Left ventricle myocardium inferior (tissue), 1 donor: ENCODE measurements around the gene FOCAD. TPM values are rescaled to one million over a fixed set of nuclear protein-coding genes. Genes with fewer than 3 reads are reported as not detected.

ENCODE experiments used
- DNase-seq: peaks from one replicate; pipeline ENCODE4 v3.0.0-alpha.2; 2020
- H3K27ac ChIP-seq: fragments of 200-600 bp; replicated peaks from 2 replicates; pipeline ENCODE4 v1.8.0; 2021
- H3K27me3 ChIP-seq: fragments of 200-600 bp; 2 replicates; pipeline ENCODE4 v1.8.0; 2021; ENCODE audit warnings: low read depth
- H3K36me3 ChIP-seq: fragments of 200-600 bp; 2 replicates; pipeline ENCODE4 v1.8.0; 2021
- H3K4me1 ChIP-seq: fragments of 200-600 bp; 2 replicates; pipeline ENCODE4 v1.8.0; 2021
- H3K4me3 ChIP-seq: fragments of 200-600 bp; 2 replicates; pipeline ENCODE4 v1.8.0; 2021; ENCODE audit warnings: mild to moderate bottlenecking, moderate library complexity
- H3K9me3 ChIP-seq: fragments of 200-600 bp; replicated peaks from 2 replicates; pipeline ENCODE4 v1.8.0; 2021
- CTCF ChIP-seq: fragments of 200-600 bp; IDR thresholded peaks from 2 replicates; pipeline ENCODE4 v1.8.0; 2021; ENCODE audit warnings: antibody characterized with exemption, mild to moderate bottlenecking, borderline replicate concordance
- intact Hi-C: fragments of 100-400 bp; cut with micrococcal nuclease; formaldehyde crosslinking; loops from one replicate; pipeline ENCODE4 v1.11.0; 2022
- long read RNA-seq: library from polyadenylated mRNA; unstranded; transcript quantifications from one replicate; pipeline ENCODE4 v2.0.0, GENCODE V29; 2021
- total RNA-seq: library from RNA; stranded (reverse); fragmentation: NEBNext Ultra II Directional; extraction: Animal tissue kit (Norgen Biotek cat#: 25700); gene quantifications from one replicate; pipeline ENCODE4 v1.2.1, GENCODE V29; 2021
- donor health status: DM: no; HTN: yes; CAD: no; lungs with severe emphysema.

The FOCAD gene
- total RNA-seq, result 29.0 TPM
- long read RNA-seq, full-length matches to known transcripts, result 3 of 107 reads
- long read RNA-seq, partial matches to known transcripts, result 77 of 107 reads
- long read RNA-seq, other reads (novel, unspliced or antisense), result 27 of 107 reads

- no peaks in the 10 kb centered on the region for H3K36me3 ChIP-seq
- TF ChIP-seq CTCF, result peak; percentile 13
- no peaks in the 10 kb centered on the region for H3K9me3 ChIP-seq
- DNase-seq, result peak; percentile 96
- peak within 1 kb of the TSS; percentile 96 for H3K27ac ChIP-seq
- H3K4me1 ChIP-seq, result peaks cover 63% of the 10 kb centered on the region
- peak within 1 kb of the TSS; percentile 91 for H3K4me3 ChIP-seq
- intact Hi-C loops, result no loop called here
- H3K27me3 ChIP-seq, result no peaks in the 10 kb centered on the region
Observed at GRCh38 chr9:20684035-20684874, at the start of gene FOCAD. Gene FOCAD, plus strand, starts transcription at chr9:20684259. Its CDS starts 31,095 bp downstream, at chr9:20715354.

GRCh38 chr9:20634895-20635294 is 49.2 kb upstream of the FOCAD start:
- H3K4me1 ChIP-seq, result no peaks in the 10 kb centered on the region
- no peaks in the 10 kb centered on the region for H3K27me3 ChIP-seq
- H3K36me3 ChIP-seq, result no peaks in the 10 kb centered on the region
- no peak for DNase-seq
- no peak overlapping the region for H3K27ac ChIP-seq
- no peaks in the 10 kb centered on the region for H3K9me3 ChIP-seq
- no peak for TF ChIP-seq CTCF
- H3K4me3 ChIP-seq, result no peak overlapping the region
- intact Hi-C loops, result no loop called here

- H3K27me3 ChIP-seq, result no peaks in the 10 kb centered on the region
- H3K9me3 ChIP-seq, result no peaks in the 10 kb centered on the region
- peaks cover 5% of the 10 kb centered on the region for H3K4me1 ChIP-seq
- no peak overlapping the region for H3K4me3 ChIP-seq
- no peak for DNase-seq
- TF ChIP-seq CTCF, result no peak
- no peak overlapping the region for H3K27ac ChIP-seq
- intact Hi-C loops, result no loop called here
- H3K36me3 ChIP-seq, result no peaks in the 10 kb centered on the region
Observed at GRCh38 chr9:20636888-20637440, 47.1 kb upstream of the FOCAD start.

- no peaks in the 10 kb centered on the region for H3K27me3 ChIP-seq
- H3K36me3 ChIP-seq, result no peaks in the 10 kb centered on the region
- TF ChIP-seq CTCF, result no peak
- DNase-seq, result peak; percentile 65
- no peaks in the 10 kb centered on the region for H3K9me3 ChIP-seq
- peaks cover 5% of the 10 kb centered on the region for H3K4me1 ChIP-seq
- no peak overlapping the region for H3K4me3 ChIP-seq
- H3K27ac ChIP-seq, result no peak overlapping the region
- intact Hi-C loops, result no loop called here
Observed at GRCh38 chr9:20640331-20641187, 43.5 kb upstream of the FOCAD start.

GRCh38 chr9:20642045-20642444 is 42.0 kb upstream of the FOCAD start:
- intact Hi-C loops, result no loop called here
- H3K36me3 ChIP-seq, result no peaks in the 10 kb centered on the region
- no peak for TF ChIP-seq CTCF
- H3K4me1 ChIP-seq, result peaks cover 14% of the 10 kb centered on the region
- no peak overlapping the region for H3K4me3 ChIP-seq
- no peak for DNase-seq
- no peaks in the 10 kb centered on the region for H3K9me3 ChIP-seq
- H3K27me3 ChIP-seq, result no peaks in the 10 kb centered on the region
- no peak overlapping the region for H3K27ac ChIP-seq
